Natural killer cell treated with Interleukin-12 subunit alpha and Interleukin-12 subunit beta and Interleukin-15 and Interleukin-18, amount 100 ng/mL, for 72 hours (primary cell): ENCODE results near the gene SEMA6B. TPM values are rescaled to one million over a fixed set of nuclear protein-coding genes. Genes with fewer than 3 reads are reported as not detected.
A peak's percentile ranks its signal among the peaks of the same experiment; 100 is the strongest.

Experiments used
- ATAC-seq, 2 donors: fragments of 150-1000 bp; cut with Tn5 transposase in 1 of 2; sonication (Bioruptor Pico), chemical (Tn5 transposase) in 1 of 2; 2 replicates each; pipeline ENCODE4 v1.10.0; 2021
- DNase-seq: peaks from one replicate; pipeline ENCODE4 v3.0.0; 2022; ENCODE audit warnings: low spot score
- H3K27ac Mint-ChIP-seq, 2 donors: 1 replicate in 1 of 2; 2 replicates in 1 of 2; pipeline ENCODE4 v1.8.0; 2022; ENCODE audit warnings: mixed read lengths in 2 of 2, mild to moderate bottlenecking in 1 of 2, moderate library complexity in 1 of 2
- H3K27me3 Mint-ChIP-seq, 2 donors: 1 replicate in 1 of 2; 2 replicates in 1 of 2; pipeline ENCODE4 v1.8.0; 2022; ENCODE audit warnings: mixed read lengths in 2 of 2
- H3K36me3 Mint-ChIP-seq: one replicate; pipeline ENCODE4 v1.8.0; 2022; ENCODE audit warnings: mixed read lengths
- H3K4me1 Mint-ChIP-seq, 2 donors: 1 replicate in 1 of 2; 2 replicates in 1 of 2; pipeline ENCODE4 v1.8.0; 2022; ENCODE audit warnings: low read depth in 2 of 2, mixed read lengths in 2 of 2, mild to moderate bottlenecking in 1 of 2
- H3K4me3 Mint-ChIP-seq: one replicate; pipeline ENCODE4 v1.8.0; 2022; ENCODE audit warnings: mixed read lengths
- H3K9me3 Mint-ChIP-seq: 2 replicates; pipeline ENCODE4 v1.8.0; 2022; ENCODE audit warnings: mixed read lengths
- total RNA-seq, 2 donors: library from RNA; stranded (reverse); gene quantifications; one replicate each; pipeline ENCODE4 v1.2.3, GENCODE V29; 2022

Gene SEMA6B
- total RNA-seq, 2 donors from 2014 or later = 0.14 TPM; not detected in 1

- DNase-seq (no peak), ATAC-seq (no peak)
- H3K4me1 Mint-ChIP-seq = peaks cover 0 to 3% of the 10 kb centered on the region in 2 donors
- no peak overlapping the region for H3K4me3 Mint-ChIP-seq
- H3K9me3 Mint-ChIP-seq = no peaks in the 10 kb centered on the region
- H3K27me3 Mint-ChIP-seq = peaks cover 0 to 3% of the 10 kb centered on the region in 2 donors
- no peaks in the 10 kb centered on the region for H3K36me3 Mint-ChIP-seq
- no peak overlapping the region for H3K27ac Mint-ChIP-seq
Measured at GRCh38 chr19:4516939-4517300, 42.6 kb downstream of the SEMA6B start.

GRCh38 chr19:4516199-4516938, 43.1 kb downstream of the SEMA6B start:
- Mint-ChIP-seq H3K36me3 (no peaks in the 10 kb centered on the region), H3K27me3 (peaks cover 0 to 3% of the 10 kb centered on the region in 2 donors), H3K4me3 (no peak overlapping the region), H3K9me3 (no peaks in the 10 kb centered on the region), H3K4me1 (peaks cover 0 to 3% of the 10 kb centered on the region in 2 donors), H3K27ac (no peak overlapping the region)
- DNase-seq = no peak
- ATAC-seq = no peak

- Mint-ChIP-seq H3K4me3 (no peak overlapping the region), H3K27ac (no peak overlapping the region), H3K27me3 (peaks cover 0 to 3% of the 10 kb centered on the region in 2 donors), H3K36me3 (no peaks in the 10 kb centered on the region), H3K4me1 (peaks cover 0 to 3% of the 10 kb centered on the region in 2 donors), H3K9me3 (no peaks in the 10 kb centered on the region)
- no peak for ATAC-seq
- no peak for DNase-seq
Measured at GRCh38 chr19:4515732-4516131, 43.8 kb downstream of the SEMA6B start.

GRCh38 chr19:4513248-4513647, 46.2 kb downstream of the SEMA6B start:
- Mint-ChIP-seq H3K4me3 (no peak overlapping the region), H3K27ac (no peak overlapping the region), H3K27me3 (no peaks in the 10 kb centered on the region), H3K4me1 (no peaks in the 10 kb centered on the region), H3K36me3 (no peaks in the 10 kb centered on the region), H3K9me3 (no peaks in the 10 kb centered on the region)
- ATAC-seq = peak in 1 of 2 donors; percentile 17
- DNase-seq = no peak

- Mint-ChIP-seq H3K27ac (no peak overlapping the region), H3K4me3 (no peak overlapping the region), H3K4me1 (no peaks in the 10 kb centered on the region), H3K27me3 (no peaks in the 10 kb centered on the region), H3K36me3 (no peaks in the 10 kb centered on the region), H3K9me3 (no peaks in the 10 kb centered on the region)
- ATAC-seq (no peak), DNase-seq (no peak)
Measured at GRCh38 chr19:4512070-4512469, 47.4 kb downstream of the SEMA6B start.

- Mint-ChIP-seq H3K36me3 (no peaks in the 10 kb centered on the region), H3K9me3 (no peaks in the 10 kb centered on the region), H3K27me3 (no peaks in the 10 kb centered on the region), H3K27ac (no peak overlapping the region), H3K4me1 (peaks cover 3 to 4% of the 10 kb centered on the region in 2 donors), H3K4me3 (no peak overlapping the region)
- no peak for ATAC-seq
- no peak for DNase-seq
Measured at GRCh38 chr19:4511300-4512054, 48.0 kb downstream of the SEMA6B start.

GRCh38 chr19:4510435-4511255, 48.8 kb downstream of the SEMA6B start:
- Mint-ChIP-seq H3K4me3 (no peak overlapping the region), H3K27me3 (no peaks in the 10 kb centered on the region), H3K27ac (no peak overlapping the region), H3K9me3 (no peaks in the 10 kb centered on the region), H3K4me1 (peaks cover 8 to 10% of the 10 kb centered on the region in 2 donors), H3K36me3 (no peaks in the 10 kb centered on the region)
- no peak for DNase-seq
- ATAC-seq = no peak

- DNase-seq = no peak
- no peaks in the 10 kb centered on the region for H3K9me3 Mint-ChIP-seq
- H3K27me3 Mint-ChIP-seq = no peaks in the 10 kb centered on the region
- H3K36me3 Mint-ChIP-seq = no peaks in the 10 kb centered on the region
- no peak overlapping the region for H3K4me3 Mint-ChIP-seq
- H3K27ac Mint-ChIP-seq = no peak overlapping the region
- peaks cover 8 to 13% of the 10 kb centered on the region in 2 donors for H3K4me1 Mint-ChIP-seq
- ATAC-seq = no peak
Measured at GRCh38 chr19:4508698-4509097, 50.8 kb downstream of the SEMA6B start.

GRCh38 chr19:4507804-4508203, 51.7 kb downstream of the SEMA6B start:
- no peaks in the 10 kb centered on the region for H3K36me3 Mint-ChIP-seq

GRCh38 chr19:4507150-4507452, 52.4 kb downstream of the SEMA6B start:
- Mint-ChIP-seq H3K27ac (no peak overlapping the region), H3K27me3 (no peaks in the 10 kb centered on the region), H3K4me1 (peaks cover 8 to 13% of the 10 kb centered on the region in 2 donors), H3K9me3 (no peaks in the 10 kb centered on the region), H3K4me3 (no peak overlapping the region), H3K36me3 (no peaks in the 10 kb centered on the region)
- no peak for DNase-seq
- ATAC-seq = no peak

More at GRCh38 chr19:4507804-4508203, 51.7 kb downstream of the SEMA6B start:
- ATAC-seq (no peak), DNase-seq (no peak)
- Mint-ChIP-seq H3K4me3 (no peak overlapping the region), H3K9me3 (no peaks in the 10 kb centered on the region), H3K27me3 (no peaks in the 10 kb centered on the region), H3K4me1 (peaks cover 8 to 13% of the 10 kb centered on the region in 2 donors), H3K27ac (no peak overlapping the region)

- H3K4me3 Mint-ChIP-seq = no peak overlapping the region
- H3K27ac Mint-ChIP-seq = peak overlapping the region in 1 of 2 donors; percentile 6
- no peaks in the 10 kb centered on the region for H3K27me3 Mint-ChIP-seq
- no peaks in the 10 kb centered on the region for H3K36me3 Mint-ChIP-seq
- ATAC-seq (peak in 1 of 2 donors; percentile 28), DNase-seq (no peak)
- no peaks in the 10 kb centered on the region for H3K9me3 Mint-ChIP-seq
- peaks cover 8 to 13% of the 10 kb centered on the region in 2 donors for H3K4me1 Mint-ChIP-seq
Measured at GRCh38 chr19:4506449-4507149, 52.9 kb downstream of the SEMA6B start.

- H3K4me1 Mint-ChIP-seq = peaks cover 8 to 13% of the 10 kb centered on the region in 2 donors
- no peak for ATAC-seq
Measured at GRCh38 chr19:4505570-4506448, 53.7 kb downstream of the SEMA6B start.

More at GRCh38 chr19:4505570-4506448, 53.7 kb downstream of the SEMA6B start:
- no peaks in the 10 kb centered on the region for H3K36me3 Mint-ChIP-seq
- no peak overlapping the region for H3K4me3 Mint-ChIP-seq
- H3K27me3 Mint-ChIP-seq = no peaks in the 10 kb centered on the region
- peak overlapping the region in 1 of 2 donors; percentile 6 for H3K27ac Mint-ChIP-seq
- DNase-seq = no peak
- H3K9me3 Mint-ChIP-seq = no peaks in the 10 kb centered on the region
